SH-SY5Y (cell line): ENCODE data around the gene MCU.

Experiments
- GATA2 ChIP-seq: IDR thresholded peaks from 2 replicates; pipeline ENCODE4 v1.6.1; 2011; ENCODE audit warnings: mild to moderate bottlenecking, low read depth, low read length
- GATA3 ChIP-seq: IDR thresholded peaks from 2 replicates; pipeline ENCODE4 v1.6.1; 2011; ENCODE audit warnings: low read depth, mild to moderate bottlenecking, low read length, moderate library complexity

DNA sequence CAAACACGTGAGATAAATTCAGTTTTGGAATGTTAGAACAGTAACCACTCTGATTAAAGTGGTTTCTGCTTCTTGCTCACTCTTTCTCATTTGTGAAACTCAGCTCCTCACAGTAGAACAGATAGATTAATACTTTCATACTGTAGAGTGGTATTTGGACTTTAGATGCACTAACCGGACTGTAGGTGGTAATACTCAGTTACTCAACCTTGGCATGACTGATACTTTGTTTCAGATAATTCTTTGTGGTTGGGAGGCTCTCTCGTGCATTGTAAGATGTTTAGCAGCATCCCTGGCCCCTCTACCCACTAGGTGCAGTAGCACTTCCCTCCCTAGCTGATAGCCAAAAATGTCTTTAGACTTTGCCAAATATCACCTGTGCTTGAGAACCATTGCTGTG is 37.6 kb downstream of the MCU start:
- TF ChIP-seq GATA2 = no peak
- no peak for TF ChIP-seq GATA3
